Skeletal muscle tissue (tissue), 4 donors: ENCODE measurements around the gene KCND3. TPM values are rescaled to one million over a fixed set of nuclear protein-coding genes. Genes with fewer than 3 reads are reported as not detected.

Source experiments
- H3K27ac ChIP-seq: one replicate; pipeline ENCODE4 v1.7.0; 2013; ENCODE audit warnings: mild to moderate bottlenecking, low read depth, low read length, inconsistent platforms
- H3K27me3 ChIP-seq, 3 donors: one replicate each; pipeline ENCODE4 v1.7.0; 2013; ENCODE audit warnings: low read length in 3 of 3; ENCODE audit not compliant: control insufficient read depth in 3 of 3, insufficient read depth in 3 of 3
- H3K36me3 ChIP-seq, 3 donors: one replicate each; pipeline ENCODE4 v1.7.0; 2013; ENCODE audit warnings: low read length in 3 of 3; ENCODE audit not compliant: control insufficient read depth in 3 of 3, insufficient read depth in 3 of 3
- H3K4me1 ChIP-seq, 3 donors: one replicate each; pipeline ENCODE4 v1.7.0; 2013; ENCODE audit warnings: low read length in 3 of 3, mild to moderate bottlenecking in 3 of 3; ENCODE audit not compliant: control insufficient read depth in 3 of 3, insufficient read depth in 3 of 3
- H3K4me3 ChIP-seq, 3 donors: one replicate each; pipeline ENCODE4 v1.7.0; 2013; ENCODE audit warnings: low read length in 3 of 3
- H3K9ac ChIP-seq, 3 donors: one replicate each; pipeline ENCODE4 v1.7.0; 2013; ENCODE audit warnings: low read length in 3 of 3, mild to moderate bottlenecking in 3 of 3, moderate library complexity in 2 of 3, low read depth in 1 of 3
- H3K9me3 ChIP-seq, 3 donors: one replicate each; pipeline ENCODE4 v1.7.0; 2013; ENCODE audit warnings: low read length in 3 of 3; ENCODE audit not compliant: control insufficient read depth in 3 of 3
- total RNA-seq: library from RNA; depleted of rRNA; stranded (reverse); fragments of >200 nt; gene quantifications from one replicate; pipeline ENCODE4 v1.2.3, GENCODE V29; 2014
- donor health status: Osteomylitis.

KCND3 gene
- total RNA-seq, 1 donor from 2014 or later: 1.0 TPM

- Histone ChIP-seq H3K4me1 (peaks cover 4 to 38% (median 37%) of the 10 kb centered on the region in 3 donors), H3K36me3 (peaks cover 8 to 16% (median 16%) of the 10 kb centered on the region in 3 donors), H3K9ac (no peak overlapping the region), H3K27me3 (peaks cover 0 to 4% (median 0%) of the 10 kb centered on the region in 3 donors), H3K4me3 (no peak overlapping the region), H3K9me3 (no peaks in the 10 kb centered on the region), H3K27ac (no peak overlapping the region)
Observed at GRCh38 chr1:111978695-111979094, 10.8 kb downstream of the KCND3 start.

- Histone ChIP-seq H3K9me3 (no peaks in the 10 kb centered on the region), H3K4me1 (peaks cover 4 to 38% (median 37%) of the 10 kb centered on the region in 3 donors)
Observed at GRCh38 chr1:111977378-111977777, 12.1 kb downstream of the KCND3 start.

GRCh38 chr1:111976842-111977241, 12.6 kb downstream of the KCND3 start:
- peaks cover 6 to 8% (median 6%) of the 10 kb centered on the region in 3 donors for H3K36me3 ChIP-seq
- H3K27me3 ChIP-seq: peaks cover 0 to 4% (median 0%) of the 10 kb centered on the region in 3 donors
- no peak overlapping the region for H3K4me3 ChIP-seq
- H3K9me3 ChIP-seq: no peaks in the 10 kb centered on the region
- H3K27ac ChIP-seq: no peak overlapping the region
- H3K9ac ChIP-seq: no peak overlapping the region
- H3K4me1 ChIP-seq: peaks cover 4 to 38% (median 37%) of the 10 kb centered on the region in 3 donors

More at GRCh38 chr1:111977378-111977777, 12.1 kb downstream of the KCND3 start:
- H3K9ac ChIP-seq: no peak overlapping the region
- H3K27me3 ChIP-seq: peaks cover 0 to 4% (median 0%) of the 10 kb centered on the region in 3 donors
- no peak overlapping the region for H3K27ac ChIP-seq
- peaks cover 8 to 13% (median 11%) of the 10 kb centered on the region in 3 donors for H3K36me3 ChIP-seq
- no peak overlapping the region for H3K4me3 ChIP-seq

GRCh38 chr1:111976332-111976731, 13.1 kb downstream of the KCND3 start:
- peaks cover 4 to 39% (median 36%) of the 10 kb centered on the region in 3 donors for H3K4me1 ChIP-seq
- H3K9me3 ChIP-seq: no peaks in the 10 kb centered on the region
- no peak overlapping the region for H3K9ac ChIP-seq
- H3K27me3 ChIP-seq: peaks cover 0 to 4% (median 0%) of the 10 kb centered on the region in 3 donors
- no peak overlapping the region for H3K27ac ChIP-seq
- peaks cover under 1 to 3% (median under 1%) of the 10 kb centered on the region in 3 donors for H3K36me3 ChIP-seq
- H3K4me3 ChIP-seq: no peak overlapping the region

GRCh38 chr1:111973150-111973790, 16.2 kb downstream of the KCND3 start:
- Histone ChIP-seq H3K36me3 (no peaks in the 10 kb centered on the region), H3K9me3 (no peaks in the 10 kb centered on the region), H3K9ac (no peak overlapping the region), H3K4me1 (peaks cover 5 to 39% (median 27%) of the 10 kb centered on the region in 3 donors), H3K4me3 (no peak overlapping the region), H3K27ac (no peak overlapping the region), H3K27me3 (peaks cover 0 to under 1% (median 0%) of the 10 kb centered on the region in 3 donors)

GRCh38 chr1:111971396-111971795, 18.1 kb downstream of the KCND3 start:
- H3K4me3 ChIP-seq: no peak overlapping the region
- no peaks in the 10 kb centered on the region for H3K9me3 ChIP-seq
- H3K27ac ChIP-seq: no peak overlapping the region
- no peak overlapping the region for H3K9ac ChIP-seq
- H3K27me3 ChIP-seq: no peaks in the 10 kb centered on the region
- no peaks in the 10 kb centered on the region for H3K36me3 ChIP-seq
- H3K4me1 ChIP-seq: peaks cover 5 to 40% (median 28%) of the 10 kb centered on the region in 3 donors

GRCh38 chr1:111968511-111968910, 21.0 kb downstream of the KCND3 start:
- H3K9ac ChIP-seq: no peak overlapping the region
- H3K4me3 ChIP-seq: no peak overlapping the region
- H3K9me3 ChIP-seq: no peaks in the 10 kb centered on the region
- no peaks in the 10 kb centered on the region for H3K27me3 ChIP-seq
- H3K36me3 ChIP-seq: no peaks in the 10 kb centered on the region
- H3K4me1 ChIP-seq: peaks cover 18 to 69% (median 50%) of the 10 kb centered on the region in 3 donors
- no peak overlapping the region for H3K27ac ChIP-seq

- Histone ChIP-seq H3K27me3 (no peaks in the 10 kb centered on the region), H3K9me3 (no peaks in the 10 kb centered on the region), H3K27ac (no peak overlapping the region), H3K4me3 (no peak overlapping the region), H3K36me3 (no peaks in the 10 kb centered on the region), H3K9ac (peak overlapping the region in 1 of 3 donors; percentile 3), H3K4me1 (peaks cover 18 to 70% (median 50%) of the 10 kb centered on the region in 3 donors)
Observed at GRCh38 chr1:111967886-111968285, 21.6 kb downstream of the KCND3 start.

- no peaks in the 10 kb centered on the region for H3K9me3 ChIP-seq
- peaks cover 18 to 73% (median 55%) of the 10 kb centered on the region in 3 donors for H3K4me1 ChIP-seq
- H3K27me3 ChIP-seq: no peaks in the 10 kb centered on the region
- H3K27ac ChIP-seq: no peak overlapping the region
- peak overlapping the region in 1 of 3 donors; percentile 3 for H3K9ac ChIP-seq
- no peak overlapping the region for H3K4me3 ChIP-seq
- H3K36me3 ChIP-seq: no peaks in the 10 kb centered on the region
Observed at GRCh38 chr1:111967067-111967690, 22.3 kb downstream of the KCND3 start.
